ENCODE results near the gene ALS2. TPM values are rescaled to one million over a fixed set of nuclear protein-coding genes. Genes with fewer than 3 reads are reported as not detected.
"Not testable (repeated sequence)": the region's sequence is repeated elsewhere in the genome, so short reads cannot be mapped to it uniquely, and the experiment has no call there.

Gene ALS2
- total RNA-seq, 1 experiment from 2014 or later, result 22.0 TPM

DNA sequence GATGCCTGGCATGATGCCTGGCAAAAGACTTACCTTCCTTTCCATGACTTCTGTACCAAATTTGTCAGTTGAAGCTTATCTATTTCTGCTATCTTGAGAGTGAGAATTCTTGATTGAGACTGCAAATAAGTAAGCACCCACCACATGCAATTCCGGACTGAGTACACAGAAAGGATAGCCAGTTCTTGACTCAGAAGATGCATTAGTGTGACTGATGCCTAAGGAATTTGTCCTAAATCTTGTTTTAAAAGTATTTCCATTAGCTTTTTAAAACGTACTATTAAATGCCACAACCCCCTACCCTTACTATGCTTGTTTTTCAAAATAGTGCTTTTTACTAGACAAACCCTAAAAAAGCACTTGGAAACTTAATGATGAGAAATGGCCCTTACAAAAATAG is 82.8 kb downstream of the ALS2 start:
- Histone ChIP-seq H3K4me3 (no peak overlapping the region), H3K4me1 (peaks cover 3% of the 10 kb centered on the region; the same call in 1 of the 2 replicates), H3K27me3 (no peaks in the 10 kb centered on the region), H3K36me3 (no peaks in the 10 kb centered on the region; the same call in 1 of the 2 replicates), H3K9me3 (replicated peaks) (no peaks in the 10 kb centered on the region), H3K27ac (no peak overlapping the region)
- no peak for DNase-seq

DNA sequence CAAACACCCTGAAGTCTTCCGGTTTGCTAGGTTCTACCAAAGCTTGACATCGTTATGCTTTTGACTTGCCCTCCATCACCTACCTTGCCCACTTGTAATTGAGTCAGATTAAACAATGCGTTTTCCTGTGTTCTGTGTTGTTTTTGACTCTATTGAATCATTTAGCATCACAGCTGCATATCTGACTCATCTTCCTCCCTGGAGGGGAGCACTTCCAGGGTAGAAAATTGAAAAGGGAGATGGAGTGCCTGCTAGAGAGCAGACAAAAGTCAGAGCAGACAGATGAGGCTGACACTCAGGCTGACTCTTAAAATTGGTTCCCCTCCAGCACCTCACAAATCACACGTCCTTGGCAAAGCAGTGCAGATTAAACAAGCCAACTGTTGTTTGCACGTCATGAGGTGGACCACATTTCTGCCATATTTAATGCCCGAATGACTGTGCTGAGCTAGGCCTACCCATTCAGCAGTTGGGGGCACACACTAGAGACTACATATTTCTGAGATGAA is 84.5 kb downstream of the ALS2 start:
- no peak overlapping the region for H3K4me3 ChIP-seq
- H3K9me3 ChIP-seq (replicated peaks), result no peaks in the 10 kb centered on the region
- H3K27me3 ChIP-seq, result no peaks in the 10 kb centered on the region
- peak overlapping the region; percentile 9 for H3K27ac ChIP-seq
- DNase-seq, result peak; percentile 29 to 40
- H3K36me3 ChIP-seq, result no peaks in the 10 kb centered on the region; the same call in 1 of the 2 replicates
- H3K4me1 ChIP-seq, result peaks cover 3% of the 10 kb centered on the region; the same call in 1 of the 2 replicates

DNA sequence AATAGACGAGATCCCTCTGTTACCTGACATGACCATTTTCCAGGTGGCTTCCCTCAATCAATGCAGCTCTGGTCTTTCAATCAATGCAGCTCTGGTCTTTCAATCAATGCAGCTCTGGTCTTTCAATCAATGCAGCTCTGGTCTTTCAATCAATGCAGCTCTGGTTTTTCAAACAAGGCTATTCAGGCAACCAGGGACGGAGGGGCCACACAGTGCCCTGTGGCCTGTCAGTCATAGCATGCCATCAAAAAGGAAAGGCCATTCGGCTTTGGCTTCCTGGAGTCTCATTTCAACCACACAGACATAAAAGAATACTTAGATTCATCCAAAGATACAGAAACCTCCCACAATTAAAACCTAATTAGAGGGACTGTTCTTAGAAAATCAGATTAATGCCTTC is 95.6 kb downstream of the ALS2 start:
- H3K4me3 ChIP-seq, result no peak overlapping the region
- DNase-seq, result no peak
- no peak overlapping the region for H3K27ac ChIP-seq

DNA sequence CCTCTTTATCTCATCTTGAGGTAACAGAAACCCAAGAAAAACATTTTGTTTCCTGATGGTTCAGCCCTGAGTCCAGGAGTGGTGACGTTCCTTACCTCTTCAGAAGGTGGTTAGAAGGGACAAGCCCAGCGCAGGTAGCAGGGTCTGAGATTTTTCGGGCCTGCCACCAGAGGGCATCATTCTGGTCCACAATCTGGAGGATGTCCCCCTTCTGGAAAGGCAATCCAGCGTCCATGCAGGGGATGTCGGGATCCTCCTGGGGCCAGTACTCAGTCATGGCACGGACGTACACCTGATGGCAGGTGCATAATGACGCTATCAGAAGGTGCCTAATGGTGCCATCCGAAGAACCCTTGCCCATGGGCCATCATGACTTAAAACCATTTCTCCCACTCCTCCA is 100.0 kb downstream of the ALS2 start:
- Histone ChIP-seq H3K27ac (no peak overlapping the region), H3K27me3 (no peaks in the 10 kb centered on the region; the same call in 1 of the 2 replicates), H3K36me3 (no peaks in the 10 kb centered on the region), H3K4me3 (no peak overlapping the region), H3K9me3 (replicated peaks) (no peaks in the 10 kb centered on the region), H3K4me1 (no peaks in the 10 kb centered on the region)
- DNase-seq, result peak; percentile 14 to 36

More for the DNA sequence above, 95.6 kb downstream of the ALS2 start:
- Histone ChIP-seq H3K4me1 (no peaks in the 10 kb centered on the region), H3K9me3 (replicated peaks) (no peaks in the 10 kb centered on the region), H3K36me3 (no peaks in the 10 kb centered on the region), H3K27me3 (no peaks in the 10 kb centered on the region; the same call in 1 of the 2 replicates)

DNA sequence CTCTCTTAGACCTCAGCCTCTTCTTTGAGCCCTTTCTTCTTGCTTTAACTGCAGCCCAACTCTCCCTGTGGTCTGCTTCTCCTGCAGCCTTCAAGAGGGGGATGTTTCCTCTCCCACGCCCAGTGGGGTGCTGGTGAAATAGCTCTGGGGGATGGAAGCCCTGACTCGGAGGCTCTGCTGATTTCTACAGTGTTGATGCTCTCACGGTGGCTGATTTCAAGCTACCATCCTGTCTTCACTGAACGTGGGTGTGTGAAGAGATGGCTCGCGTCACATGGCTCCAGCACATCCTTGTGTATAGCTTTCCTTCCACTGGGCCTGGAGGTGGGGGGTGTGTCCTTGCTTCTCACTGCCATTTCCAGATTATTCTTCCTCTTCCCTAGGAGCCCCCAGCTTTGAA is 102.3 kb downstream of the ALS2 start:
- Histone ChIP-seq H3K27ac (no peak overlapping the region), H3K9me3 (replicated peaks) (no peaks in the 10 kb centered on the region), H3K27me3 (no peaks in the 10 kb centered on the region; the same call in 1 of the 2 replicates), H3K4me3 (no peak overlapping the region), H3K36me3 (no peaks in the 10 kb centered on the region), H3K4me1 (no peaks in the 10 kb centered on the region)
- DNase-seq, result no peak

DNA sequence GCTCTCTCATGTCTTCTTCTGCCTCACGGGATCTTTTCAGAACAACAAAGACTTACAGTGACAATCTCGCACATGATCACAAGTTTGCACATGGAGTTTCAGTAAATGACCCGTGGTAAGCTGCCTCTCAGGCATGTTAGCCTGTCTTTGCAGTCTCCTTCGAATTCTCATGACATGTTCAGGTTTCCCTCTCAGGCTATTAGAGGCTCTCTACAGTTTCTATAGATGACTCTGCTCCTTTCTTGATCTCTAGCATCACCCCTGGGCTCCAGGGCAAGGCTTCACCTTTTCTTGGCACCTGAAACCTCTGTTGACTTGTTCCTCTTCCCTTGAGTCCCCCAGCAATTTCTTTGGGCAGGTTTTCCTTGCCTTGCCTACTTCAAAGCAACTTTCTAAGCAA is 105.3 kb downstream of the ALS2 start:
- no peak overlapping the region for H3K4me3 ChIP-seq
- no peaks in the 10 kb centered on the region for H3K4me1 ChIP-seq
- no peaks in the 10 kb centered on the region for H3K36me3 ChIP-seq
- no peak overlapping the region for H3K27ac ChIP-seq
- H3K9me3 ChIP-seq (replicated peaks), result no peaks in the 10 kb centered on the region
- no peaks in the 10 kb centered on the region for H3K27me3 ChIP-seq
- DNase-seq, result no peak

DNA sequence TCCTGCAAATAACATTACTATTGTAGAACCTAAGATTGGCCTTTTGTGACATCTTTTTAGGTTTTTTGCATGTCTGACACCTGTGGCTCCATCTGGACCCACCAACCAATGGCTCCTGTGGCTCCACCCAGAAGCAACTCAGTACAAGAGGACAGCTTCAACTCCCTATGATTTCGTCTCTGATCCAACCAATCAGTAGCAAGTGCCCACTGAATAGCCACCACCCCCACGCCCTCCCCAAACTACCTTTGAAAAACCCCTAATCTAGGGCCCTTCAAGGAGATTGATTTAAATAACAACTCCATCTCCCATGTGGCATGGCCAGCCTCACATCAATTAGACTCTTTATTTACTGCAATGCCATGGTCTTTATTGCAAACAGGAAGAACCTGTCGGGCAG is 105.9 kb downstream of the ALS2 start:
- Histone ChIP-seq H3K36me3 (no peaks in the 10 kb centered on the region), H3K27me3 (no peaks in the 10 kb centered on the region), H3K9me3 (replicated peaks) (no peaks in the 10 kb centered on the region), H3K4me3 (no peak overlapping the region), H3K27ac (no peak overlapping the region), H3K4me1 (no peaks in the 10 kb centered on the region)
- DNase-seq, result no peak

DNA sequence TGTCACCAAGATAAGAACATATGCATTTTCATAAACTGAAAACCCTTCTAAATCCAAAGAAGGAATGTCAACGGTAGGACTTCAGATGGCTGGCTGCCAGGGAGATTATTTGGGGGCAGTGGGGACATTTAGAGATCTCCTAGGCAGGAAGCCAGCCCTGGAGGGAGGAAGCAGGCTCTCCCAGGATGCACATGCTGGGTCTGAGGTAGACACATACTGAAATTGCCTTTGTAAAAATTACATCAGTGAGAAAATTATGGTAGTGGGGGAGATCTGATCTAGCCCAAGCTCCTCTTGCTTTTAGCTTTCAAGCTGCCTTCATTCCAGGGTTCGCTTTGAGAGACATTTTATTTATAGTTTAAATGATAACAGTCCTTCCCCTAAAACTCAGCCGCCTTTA is 106.4 kb downstream of the ALS2 start:
- Histone ChIP-seq H3K27ac (no peak overlapping the region), H3K9me3 (replicated peaks) (no peaks in the 10 kb centered on the region), H3K27me3 (no peaks in the 10 kb centered on the region), H3K4me3 (no peak overlapping the region), H3K36me3 (no peaks in the 10 kb centered on the region), H3K4me1 (no peaks in the 10 kb centered on the region)
- no peak for DNase-seq

DNA sequence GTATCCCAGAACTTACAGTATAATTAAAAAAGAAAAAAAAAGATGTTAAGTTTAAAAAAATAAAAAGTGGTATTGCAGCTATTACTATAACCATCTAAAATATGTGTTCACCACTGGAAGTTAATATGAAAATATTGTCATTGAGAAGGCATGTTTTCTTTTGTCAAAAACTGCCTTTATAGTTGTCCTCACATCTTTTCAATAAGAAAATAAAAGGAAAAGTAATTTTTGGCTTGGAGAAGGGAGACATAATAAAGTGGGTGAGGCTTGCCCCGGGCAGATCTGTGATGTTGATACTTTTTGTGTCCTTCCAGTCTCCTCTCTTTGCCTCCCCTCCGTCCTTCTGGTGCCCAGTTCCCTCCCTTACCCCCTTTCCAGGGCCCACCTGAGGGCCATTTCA is 107.2 kb downstream of the ALS2 start:
- no peak for DNase-seq
- no peaks in the 10 kb centered on the region for H3K9me3 ChIP-seq (replicated peaks)
- H3K4me1 ChIP-seq, result no peaks in the 10 kb centered on the region
- H3K27me3 ChIP-seq, result no peaks in the 10 kb centered on the region
- no peak overlapping the region for H3K4me3 ChIP-seq
- no peaks in the 10 kb centered on the region for H3K36me3 ChIP-seq
- H3K27ac ChIP-seq, result no peak overlapping the region

DNA sequence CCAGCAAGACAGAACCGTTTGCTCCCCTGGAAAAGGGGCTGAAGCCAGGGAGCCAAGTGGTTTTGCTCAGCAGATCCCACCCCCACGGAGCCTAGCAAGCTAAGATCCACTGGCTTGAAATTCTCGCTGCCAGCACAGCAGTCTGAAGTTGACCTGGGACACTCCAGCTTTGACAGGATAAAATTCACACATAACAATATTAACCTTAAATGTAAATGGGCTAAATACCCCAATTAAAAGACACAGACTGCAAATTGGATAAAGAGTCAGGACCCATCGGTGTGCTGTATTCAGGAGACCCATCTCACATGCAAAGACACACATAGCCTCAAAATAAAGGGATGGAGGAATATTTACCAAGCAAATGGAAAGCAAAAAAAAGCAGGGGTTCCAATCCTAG is 109.5 kb downstream of the ALS2 start:
- H3K27ac ChIP-seq; H3K4me1 ChIP-seq; H3K9me3 ChIP-seq (replicated peaks); DNase-seq; H3K4me3 ChIP-seq; H3K36me3 ChIP-seq; H3K27me3 ChIP-seq: not testable (repeated sequence)

DNA sequence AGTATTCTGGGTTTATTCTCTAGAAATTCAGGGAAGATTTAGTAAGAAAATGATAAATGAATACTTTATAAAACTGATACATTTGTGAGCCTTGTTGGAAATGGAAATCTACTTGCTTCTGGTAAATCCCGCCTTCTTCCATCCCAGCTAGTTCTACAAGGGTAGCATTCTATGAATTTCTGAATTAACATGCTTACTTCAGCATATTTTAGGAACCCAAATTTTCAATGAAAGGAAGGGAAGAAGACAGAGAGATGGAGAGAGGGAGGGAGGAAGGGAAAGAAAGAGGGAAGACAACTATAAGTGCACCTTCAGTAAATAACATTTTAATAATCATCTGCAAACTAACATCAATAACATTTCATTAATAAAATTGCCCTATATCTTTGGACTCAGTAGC is 110.9 kb downstream of the ALS2 start:
- Histone ChIP-seq H3K4me1 (no peaks in the 10 kb centered on the region), H3K27ac (no peak overlapping the region), H3K4me3 (no peak overlapping the region), H3K36me3 (no peaks in the 10 kb centered on the region), H3K9me3 (replicated peaks) (no peaks in the 10 kb centered on the region), H3K27me3 (no peaks in the 10 kb centered on the region)
- DNase-seq, result no peak

DNA sequence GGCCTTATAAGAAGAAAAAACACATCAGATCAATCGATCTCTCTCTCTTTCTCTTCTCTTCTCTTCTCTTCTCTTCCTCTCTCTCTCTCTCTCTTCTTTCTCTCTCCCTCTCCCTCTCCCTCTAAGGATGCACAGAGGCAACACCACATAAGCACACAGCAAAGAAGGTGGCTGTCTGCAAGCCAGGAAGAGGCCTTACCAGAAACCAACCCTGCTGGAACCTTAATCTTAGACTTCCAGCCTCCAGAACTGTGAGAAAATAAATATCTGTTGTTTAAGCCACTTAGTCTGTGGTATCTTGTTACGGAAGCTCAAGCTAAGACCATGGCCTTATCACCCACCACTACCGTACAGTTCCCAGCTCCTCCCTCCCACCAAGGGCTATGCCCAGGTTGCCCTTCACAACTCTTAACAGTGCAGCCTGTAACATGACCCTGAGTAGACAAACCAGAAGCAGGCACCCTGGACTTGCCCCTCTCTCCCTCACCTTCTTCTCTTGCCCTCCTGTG is 112.3 kb downstream of the ALS2 start:
- no peak for DNase-seq

DNA sequence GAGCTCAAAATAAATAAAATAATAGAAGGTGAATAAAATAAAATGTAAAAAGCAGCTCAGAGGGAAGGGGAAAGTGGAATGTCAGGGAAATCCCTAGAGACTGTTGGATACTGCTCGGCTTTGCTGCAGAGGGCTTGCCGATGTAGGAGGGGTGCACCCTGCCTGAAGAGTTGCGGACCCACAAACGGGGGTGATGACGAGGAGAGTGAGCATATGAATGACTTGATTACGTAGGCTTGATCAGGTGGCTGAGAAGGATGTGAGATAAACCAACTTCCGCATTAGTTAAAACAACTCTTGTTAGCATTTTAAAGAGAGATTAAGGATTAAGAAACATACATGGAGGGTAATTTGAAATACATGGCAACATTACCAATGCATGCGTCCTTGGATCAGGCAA is 116.4 kb downstream of the ALS2 start:
- H3K36me3 ChIP-seq, result no peaks in the 10 kb centered on the region
- no peaks in the 10 kb centered on the region for H3K27me3 ChIP-seq
- no peak overlapping the region for H3K4me3 ChIP-seq
- no peak for DNase-seq
- no peaks in the 10 kb centered on the region for H3K9me3 ChIP-seq (replicated peaks)
- no peak overlapping the region for H3K27ac ChIP-seq
- H3K4me1 ChIP-seq, result no peaks in the 10 kb centered on the region

More for the DNA sequence above, 112.3 kb downstream of the ALS2 start:
- no peak overlapping the region for H3K27ac ChIP-seq
- no peaks in the 10 kb centered on the region for H3K4me1 ChIP-seq
- no peaks in the 10 kb centered on the region for H3K36me3 ChIP-seq
- no peaks in the 10 kb centered on the region for H3K9me3 ChIP-seq (replicated peaks)
- no peak overlapping the region for H3K4me3 ChIP-seq
- no peaks in the 10 kb centered on the region for H3K27me3 ChIP-seq

DNA sequence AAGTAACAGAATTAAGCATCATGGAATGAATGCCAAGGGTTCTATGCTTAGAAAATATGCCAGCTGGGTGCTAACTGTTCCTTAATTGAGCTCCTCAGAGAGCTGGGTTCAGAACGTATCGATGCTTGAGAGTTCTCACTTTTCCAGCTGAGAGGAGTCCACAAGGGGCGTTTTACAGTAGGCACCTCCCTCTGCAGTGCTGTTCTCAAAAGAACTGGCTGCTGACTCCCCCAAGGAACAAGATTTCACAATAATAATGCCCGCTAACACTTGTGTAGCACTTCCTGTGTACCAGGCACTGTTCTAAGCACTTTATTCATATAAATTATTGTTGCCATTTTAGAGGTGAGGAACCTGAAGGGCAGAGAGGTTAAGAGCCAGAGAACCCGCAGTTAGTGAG is 119.4 kb downstream of the ALS2 start:
- Histone ChIP-seq H3K27me3 (no peaks in the 10 kb centered on the region), H3K36me3 (no peaks in the 10 kb centered on the region), H3K4me3 (no peak overlapping the region), H3K4me1 (no peaks in the 10 kb centered on the region), H3K27ac (no peak overlapping the region), H3K9me3 (replicated peaks) (no peaks in the 10 kb centered on the region)
- DNase-seq, result no peak

DNA sequence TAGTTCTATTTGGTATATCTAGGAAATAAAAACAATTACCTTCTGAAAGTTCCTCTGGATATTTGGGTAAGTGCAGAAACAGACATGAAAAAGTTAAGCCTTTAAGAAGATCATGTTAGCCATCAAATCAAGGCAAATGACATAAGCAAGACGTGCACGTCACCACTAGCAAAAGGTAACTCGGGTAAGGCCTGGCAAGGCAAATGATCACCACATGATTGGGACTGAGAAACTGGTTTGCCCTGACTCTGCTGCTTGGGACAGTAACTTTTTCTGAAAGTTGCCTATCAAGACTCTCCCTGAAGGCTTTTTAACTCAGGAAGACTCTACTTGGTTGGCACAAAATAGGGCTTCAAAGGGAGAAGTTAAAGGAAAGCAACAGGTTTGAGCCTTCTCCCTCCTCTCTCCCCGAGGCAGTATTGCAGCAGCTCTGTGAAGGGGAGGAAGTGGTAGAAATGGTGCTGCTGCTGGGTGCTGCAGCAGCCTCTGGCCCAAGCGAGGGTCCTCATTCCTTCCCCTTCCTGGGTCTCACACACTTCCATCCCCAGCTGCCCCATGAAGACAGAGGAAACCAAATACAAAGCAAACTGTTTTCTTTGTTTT is 120.3 kb downstream of the ALS2 start:
- Histone ChIP-seq H3K27ac (no peak overlapping the region), H3K4me1 (no peaks in the 10 kb centered on the region), H3K27me3 (no peaks in the 10 kb centered on the region), H3K4me3 (no peak overlapping the region), H3K36me3 (no peaks in the 10 kb centered on the region), H3K9me3 (replicated peaks) (no peaks in the 10 kb centered on the region)
- peak in 1 of 2 experiments; percentile 30 for DNase-seq

DNA sequence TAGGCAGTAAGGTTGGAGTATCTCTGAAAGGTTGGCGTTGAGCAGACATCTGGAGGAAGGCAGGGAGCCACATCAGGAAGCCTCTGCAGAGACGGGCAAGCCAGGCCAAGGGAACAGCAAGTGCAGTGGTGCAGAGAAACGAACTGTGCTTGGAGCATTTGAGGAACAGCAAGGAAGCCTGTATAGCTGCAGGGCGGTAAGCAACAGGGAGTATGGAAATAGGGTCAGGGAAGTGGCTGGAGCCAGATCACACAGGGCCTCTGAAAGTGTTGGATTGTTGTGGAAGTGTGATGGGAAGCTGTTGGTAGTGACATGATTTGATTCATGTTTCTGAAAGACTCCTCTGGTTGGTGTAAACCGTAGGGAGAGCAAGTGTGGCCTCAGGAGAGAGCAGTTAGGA is 124.0 kb downstream of the ALS2 start:
- Histone ChIP-seq H3K27ac (no peak overlapping the region), H3K27me3 (no peaks in the 10 kb centered on the region), H3K4me1 (no peaks in the 10 kb centered on the region), H3K9me3 (replicated peaks) (no peaks in the 10 kb centered on the region), H3K4me3 (no peak overlapping the region), H3K36me3 (no peaks in the 10 kb centered on the region)
- DNase-seq, result no peak

All from SJCRH30 (cell line).